Adrenal gland (tissue), 5 donors: Measurements from ENCODE around the gene ODAM.

ENCODE experiments used
- POLR2A ChIP-seq, 2 donors: fragments of 450-650 bp; IDR thresholded peaks; one replicate each; pipeline ENCODE4 v1.6.1; 2017; ENCODE audit warnings: antibody characterized with exemption in 2 of 2, mild to moderate bottlenecking in 2 of 2, moderate library complexity in 1 of 2
- TF ChIP-seq, protein P1 (sequence below), 6 experiments: fragments of 450-650 bp in 4 of 6; fragments of 200-600 bp in 2 of 6; sonication (generic) in 1 of 6; IDR thresholded peaks; 1 replicate in 5 of 6; 2 replicates in 1 of 6; pipeline versions ENCODE4 v1.5.1 to v1.8.0; 2016 to 2021; ENCODE audit warnings: antibody characterized with exemption in 6 of 6, mild to moderate bottlenecking in 2 of 6, moderate library complexity in 1 of 6
- donor health status: DM: no; HTN: no; CAD: no.

DNA sequence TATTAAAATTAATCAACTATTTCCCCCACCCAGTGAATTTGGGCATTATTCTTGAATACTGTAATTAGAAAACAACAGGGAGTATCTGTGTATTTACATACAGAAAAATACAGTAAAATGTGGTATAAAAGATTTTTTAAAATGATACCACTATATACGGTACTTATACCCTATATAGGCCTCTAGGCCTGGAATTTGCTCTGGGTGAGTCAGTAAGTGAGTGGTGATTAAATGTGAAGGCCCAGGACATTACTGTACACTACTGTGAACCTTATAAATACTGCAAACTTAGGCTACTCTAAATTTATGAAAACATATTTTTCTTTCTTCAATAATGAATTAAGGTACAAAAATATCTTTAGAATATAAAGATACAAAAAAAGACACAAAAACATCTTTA, 40.6 kb downstream of the ODAM start:
- TF ChIP-seq, protein P1, sequence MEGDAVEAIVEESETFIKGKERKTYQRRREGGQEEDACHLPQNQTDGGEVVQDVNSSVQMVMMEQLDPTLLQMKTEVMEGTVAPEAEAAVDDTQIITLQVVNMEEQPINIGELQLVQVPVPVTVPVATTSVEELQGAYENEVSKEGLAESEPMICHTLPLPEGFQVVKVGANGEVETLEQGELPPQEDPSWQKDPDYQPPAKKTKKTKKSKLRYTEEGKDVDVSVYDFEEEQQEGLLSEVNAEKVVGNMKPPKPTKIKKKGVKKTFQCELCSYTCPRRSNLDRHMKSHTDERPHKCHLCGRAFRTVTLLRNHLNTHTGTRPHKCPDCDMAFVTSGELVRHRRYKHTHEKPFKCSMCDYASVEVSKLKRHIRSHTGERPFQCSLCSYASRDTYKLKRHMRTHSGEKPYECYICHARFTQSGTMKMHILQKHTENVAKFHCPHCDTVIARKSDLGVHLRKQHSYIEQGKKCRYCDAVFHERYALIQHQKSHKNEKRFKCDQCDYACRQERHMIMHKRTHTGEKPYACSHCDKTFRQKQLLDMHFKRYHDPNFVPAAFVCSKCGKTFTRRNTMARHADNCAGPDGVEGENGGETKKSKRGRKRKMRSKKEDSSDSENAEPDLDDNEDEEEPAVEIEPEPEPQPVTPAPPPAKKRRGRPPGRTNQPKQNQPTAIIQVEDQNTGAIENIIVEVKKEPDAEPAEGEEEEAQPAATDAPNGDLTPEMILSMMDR (IDR thresholded peaks at IDR 0.05) = no peak
- TF ChIP-seq POLR2A (IDR thresholded peaks at IDR 0.05) = no peak
